Activated T-helper 9 cell treated with anti-CD3 and anti-CD28 coated beads, Interleukin-2, amount 50 U/mL, for 16 hours (primary cell): ENCODE measurements around the gene CLEC10A.

Experiments
- DNase-seq: peaks from one replicate; pipeline ENCODE4 v3.0.0-alpha.2; 2020; ENCODE audit warnings: low read depth

CLEC10A gene

GRCh38 chr17:7038025-7038862, 41.8 kb downstream of the CLEC10A start:
- DNase-seq = no peak

GRCh38 chr17:7035591-7036368, 44.3 kb downstream of the CLEC10A start, which contains the start of gene SLC16A13:
SLC16A13 (plus strand) TSS chr17:7036015; CDS start chr17:7036383, 368 bp downstream.
- DNase-seq = peak; percentile 96

GRCh38 chr17:7034955-7035590, 45.0 kb downstream of the CLEC10A start:
- DNase-seq = no peak

GRCh38 chr17:7029659-7030058, 50.4 kb downstream of the CLEC10A start:
- no peak for DNase-seq

- DNase-seq = no peak
These were observed 51.0 kb downstream of the CLEC10A start for GRCh38 chr17:7029096-7029495.

- no peak for DNase-seq
These were observed 52.7 kb downstream of the CLEC10A start for GRCh38 chr17:7027335-7027734.

GRCh38 chr17:7026471-7027115, 53.5 kb downstream of the CLEC10A start:
- no peak for DNase-seq

GRCh38 chr17:7025245-7025644, 54.8 kb downstream of the CLEC10A start:
- no peak for DNase-seq
